ENCODE measurements around the gene LRRC46. TPM values are rescaled to one million over a fixed set of nuclear protein-coding genes. Genes with fewer than 3 reads are reported as not detected.

The LRRC46 gene
- total and polyA plus RNA-seq, 2 of the 13 experiments (the other 11 are each of a cell fraction or from before 2014, with no cell fraction given) = 0.09 TPM

DNA sequence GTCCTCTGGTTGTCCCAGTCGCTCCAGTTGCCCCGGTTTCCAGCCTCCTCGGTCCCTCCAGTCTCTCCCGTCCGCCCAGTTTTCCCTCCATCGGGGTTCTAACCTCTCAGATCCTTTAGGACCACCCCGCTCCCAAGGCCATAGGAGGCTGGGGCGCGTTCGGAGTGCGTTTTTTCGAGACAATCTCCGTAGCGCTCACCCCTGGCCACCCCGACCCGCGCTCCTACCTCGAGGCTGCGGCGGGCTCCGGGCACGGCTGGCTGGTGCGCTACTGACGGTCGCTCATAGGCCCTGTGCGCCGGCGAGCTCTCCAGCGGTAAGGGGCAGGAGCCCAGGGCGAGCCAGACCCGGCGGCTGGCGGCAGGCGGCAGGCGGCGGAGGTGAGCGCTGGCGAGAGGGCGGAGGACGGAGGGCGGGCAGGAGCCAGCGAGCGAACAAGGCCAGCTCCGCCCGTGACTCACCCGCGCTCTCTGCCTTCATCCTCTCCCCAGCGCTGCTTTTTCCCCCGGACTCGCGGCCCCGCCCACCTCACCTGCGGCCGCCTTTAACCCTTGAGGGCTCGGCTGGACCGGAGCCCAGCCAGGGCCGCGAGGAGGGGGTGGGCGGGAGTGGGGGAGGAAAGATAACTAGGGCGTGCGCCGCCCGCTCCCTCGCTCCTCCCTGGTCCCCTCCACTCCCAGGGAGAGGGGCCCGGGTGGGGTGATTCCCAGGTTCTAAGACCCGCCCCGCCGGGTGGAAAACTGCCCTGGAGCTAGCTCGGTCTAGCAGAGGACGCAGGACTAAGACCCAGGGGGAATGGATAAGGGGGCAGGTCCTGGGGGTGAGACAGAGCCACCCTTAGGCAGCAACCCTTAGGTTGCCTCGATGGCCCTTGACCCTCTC is 19.5 kb downstream of the LRRC46 start, which contains the start of gene SP6 (continued):
- TF ChIP-seq, protein P1, sequence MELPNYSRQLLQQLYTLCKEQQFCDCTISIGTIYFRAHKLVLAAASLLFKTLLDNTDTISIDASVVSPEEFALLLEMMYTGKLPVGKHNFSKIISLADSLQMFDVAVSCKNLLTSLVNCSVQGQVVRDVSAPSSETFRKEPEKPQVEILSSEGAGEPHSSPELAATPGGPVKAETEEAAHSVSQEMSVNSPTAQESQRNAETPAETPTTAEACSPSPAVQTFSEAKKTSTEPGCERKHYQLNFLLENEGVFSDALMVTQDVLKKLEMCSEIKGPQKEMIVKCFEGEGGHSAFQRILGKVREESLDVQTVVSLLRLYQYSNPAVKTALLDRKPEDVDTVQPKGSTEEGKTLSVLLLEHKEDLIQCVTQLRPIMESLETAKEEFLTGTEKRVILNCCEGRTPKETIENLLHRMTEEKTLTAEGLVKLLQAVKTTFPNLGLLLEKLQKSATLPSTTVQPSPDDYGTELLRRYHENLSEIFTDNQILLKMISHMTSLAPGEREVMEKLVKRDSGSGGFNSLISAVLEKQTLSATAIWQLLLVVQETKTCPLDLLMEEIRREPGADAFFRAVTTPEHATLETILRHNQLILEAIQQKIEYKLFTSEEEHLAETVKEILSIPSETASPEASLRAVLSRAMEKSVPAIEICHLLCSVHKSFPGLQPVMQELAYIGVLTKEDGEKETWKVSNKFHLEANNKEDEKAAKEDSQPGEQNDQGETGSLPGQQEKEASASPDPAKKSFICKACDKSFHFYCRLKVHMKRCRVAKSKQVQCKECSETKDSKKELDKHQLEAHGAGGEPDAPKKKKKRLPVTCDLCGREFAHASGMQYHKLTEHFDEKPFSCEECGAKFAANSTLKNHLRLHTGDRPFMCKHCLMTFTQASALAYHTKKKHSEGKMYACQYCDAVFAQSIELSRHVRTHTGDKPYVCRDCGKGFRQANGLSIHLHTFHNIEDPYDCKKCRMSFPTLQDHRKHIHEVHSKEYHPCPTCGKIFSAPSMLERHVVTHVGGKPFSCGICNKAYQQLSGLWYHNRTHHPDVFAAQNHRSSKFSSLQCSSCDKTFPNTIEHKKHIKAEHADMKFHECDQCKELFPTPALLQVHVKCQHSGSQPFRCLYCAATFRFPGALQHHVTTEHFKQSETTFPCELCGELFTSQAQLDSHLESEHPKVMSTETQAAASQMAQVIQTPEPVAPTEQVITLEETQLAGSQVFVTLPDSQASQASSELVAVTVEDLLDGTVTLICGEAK (IDR thresholded peaks at IDR 0.05) = no peak
- TF ChIP-seq, protein P1 (CRISPR knock-in tag; IDR thresholded peaks at IDR 0.05) = peak; percentile 27
- TF ChIP-seq YY1 (IDR thresholded peaks at IDR 0.05; ENCODE audit: insufficient read depth, insufficient replicate concordance, low read depth, low read length) (peak; percentile 45), SMC3 (IDR thresholded peaks at IDR 0.05; ENCODE audit: low read length) (no peak), PLRG1 (conservative IDR thresholded peaks at IDR 0.05) (no peak), FOXO1 (CRISPR knock-in tag; IDR thresholded peaks at IDR 0.05) (peak; percentile 61; the same call in 1 of the 2 replicates), NFE2 (CRISPR knock-in tag; IDR thresholded peaks at IDR 0.05) (no peak), ZKSCAN8 (CRISPR knock-in tag; IDR thresholded peaks at IDR 0.05; ENCODE audit: borderline replicate concordance) (peak; percentile 47; the same call in 1 of the 2 replicates), ZSCAN21 (CRISPR knock-in tag; IDR thresholded peaks at IDR 0.05; ENCODE audit: borderline replicate concordance) (peak; percentile 80; the same call in 1 of the 2 replicates)
- TF ChIP-seq, protein P2, sequence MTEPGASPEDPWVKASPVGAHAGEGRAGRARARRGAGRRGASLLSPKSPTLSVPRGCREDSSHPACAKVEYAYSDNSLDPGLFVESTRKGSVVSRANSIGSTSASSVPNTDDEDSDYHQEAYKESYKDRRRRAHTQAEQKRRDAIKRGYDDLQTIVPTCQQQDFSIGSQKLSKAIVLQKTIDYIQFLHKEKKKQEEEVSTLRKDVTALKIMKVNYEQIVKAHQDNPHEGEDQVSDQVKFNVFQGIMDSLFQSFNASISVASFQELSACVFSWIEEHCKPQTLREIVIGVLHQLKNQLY (CRISPR knock-in tag; IDR thresholded peaks at IDR 0.05) = no peak
- TF ChIP-seq, protein P3, sequence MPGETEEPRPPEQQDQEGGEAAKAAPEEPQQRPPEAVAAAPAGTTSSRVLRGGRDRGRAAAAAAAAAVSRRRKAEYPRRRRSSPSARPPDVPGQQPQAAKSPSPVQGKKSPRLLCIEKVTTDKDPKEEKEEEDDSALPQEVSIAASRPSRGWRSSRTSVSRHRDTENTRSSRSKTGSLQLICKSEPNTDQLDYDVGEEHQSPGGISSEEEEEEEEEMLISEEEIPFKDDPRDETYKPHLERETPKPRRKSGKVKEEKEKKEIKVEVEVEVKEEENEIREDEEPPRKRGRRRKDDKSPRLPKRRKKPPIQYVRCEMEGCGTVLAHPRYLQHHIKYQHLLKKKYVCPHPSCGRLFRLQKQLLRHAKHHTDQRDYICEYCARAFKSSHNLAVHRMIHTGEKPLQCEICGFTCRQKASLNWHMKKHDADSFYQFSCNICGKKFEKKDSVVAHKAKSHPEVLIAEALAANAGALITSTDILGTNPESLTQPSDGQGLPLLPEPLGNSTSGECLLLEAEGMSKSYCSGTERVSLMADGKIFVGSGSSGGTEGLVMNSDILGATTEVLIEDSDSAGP (CRISPR knock-in tag; IDR thresholded peaks at IDR 0.05; ENCODE audit: borderline replicate concordance) = peak; percentile 86
- TF ChIP-seq, protein P4, sequence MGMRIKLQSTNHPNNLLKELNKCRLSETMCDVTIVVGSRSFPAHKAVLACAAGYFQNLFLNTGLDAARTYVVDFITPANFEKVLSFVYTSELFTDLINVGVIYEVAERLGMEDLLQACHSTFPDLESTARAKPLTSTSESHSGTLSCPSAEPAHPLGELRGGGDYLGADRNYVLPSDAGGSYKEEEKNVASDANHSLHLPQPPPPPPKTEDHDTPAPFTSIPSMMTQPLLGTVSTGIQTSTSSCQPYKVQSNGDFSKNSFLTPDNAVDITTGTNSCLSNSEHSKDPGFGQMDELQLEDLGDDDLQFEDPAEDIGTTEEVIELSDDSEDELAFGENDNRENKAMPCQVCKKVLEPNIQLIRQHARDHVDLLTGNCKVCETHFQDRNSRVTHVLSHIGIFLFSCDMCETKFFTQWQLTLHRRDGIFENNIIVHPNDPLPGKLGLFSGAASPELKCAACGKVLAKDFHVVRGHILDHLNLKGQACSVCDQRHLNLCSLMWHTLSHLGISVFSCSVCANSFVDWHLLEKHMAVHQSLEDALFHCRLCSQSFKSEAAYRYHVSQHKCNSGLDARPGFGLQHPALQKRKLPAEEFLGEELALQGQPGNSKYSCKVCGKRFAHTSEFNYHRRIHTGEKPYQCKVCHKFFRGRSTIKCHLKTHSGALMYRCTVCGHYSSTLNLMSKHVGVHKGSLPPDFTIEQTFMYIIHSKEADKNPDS (CRISPR knock-in tag; IDR thresholded peaks at IDR 0.05) = no peak
- TF ChIP-seq, protein P5, sequence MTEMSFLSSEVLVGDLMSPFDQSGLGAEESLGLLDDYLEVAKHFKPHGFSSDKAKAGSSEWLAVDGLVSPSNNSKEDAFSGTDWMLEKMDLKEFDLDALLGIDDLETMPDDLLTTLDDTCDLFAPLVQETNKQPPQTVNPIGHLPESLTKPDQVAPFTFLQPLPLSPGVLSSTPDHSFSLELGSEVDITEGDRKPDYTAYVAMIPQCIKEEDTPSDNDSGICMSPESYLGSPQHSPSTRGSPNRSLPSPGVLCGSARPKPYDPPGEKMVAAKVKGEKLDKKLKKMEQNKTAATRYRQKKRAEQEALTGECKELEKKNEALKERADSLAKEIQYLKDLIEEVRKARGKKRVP (CRISPR knock-in tag; IDR thresholded peaks at IDR 0.05) = no peak

Measured in HepG2 (cell line).